Ishikawa (cell line): ENCODE data around the gene CAMK1D.

Experiments used
- CEBPB ChIP-seq: IDR thresholded peaks from 2 replicates; pipeline ENCODE4 v1.6.1; 2012
- EP300 ChIP-seq: IDR thresholded peaks from 2 replicates; pipeline ENCODE4 v1.6.1; 2012; ENCODE audit warnings: borderline replicate concordance
- NFIC ChIP-seq: IDR thresholded peaks from 2 replicates; pipeline ENCODE4 v1.6.1; 2012
- RAD21 ChIP-seq: IDR thresholded peaks from 2 replicates; pipeline ENCODE4 v1.6.1; 2012; ENCODE audit warnings: low read depth
- TCF12 ChIP-seq: IDR thresholded peaks from 2 replicates; pipeline ENCODE4 v1.6.1; 2012; ENCODE audit warnings: low read depth
- TF ChIP-seq, protein P1 (sequence below): IDR thresholded peaks from 2 replicates; pipeline ENCODE4 v1.6.1; 2012

DNA sequence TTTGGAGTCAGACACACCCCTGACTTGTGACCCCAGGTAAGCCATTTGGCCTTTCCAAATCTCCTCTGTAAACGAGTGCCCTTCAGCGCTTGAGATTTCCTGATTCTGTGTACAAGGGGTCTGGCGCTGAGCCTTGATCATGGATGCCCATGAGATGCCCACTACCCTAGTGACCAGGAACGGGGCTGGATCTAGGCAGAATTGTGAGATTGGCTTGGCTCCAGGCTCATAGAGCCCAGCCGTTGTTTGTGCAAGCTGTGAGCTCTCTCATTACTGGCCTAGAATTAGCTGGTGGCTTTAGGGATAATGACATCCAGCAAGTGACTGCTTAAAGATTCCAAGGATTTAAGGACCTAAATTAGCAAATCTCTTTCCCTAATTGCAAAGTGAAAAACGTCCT lies 84.9 kb downstream of the CAMK1D start:
- TF ChIP-seq CEBPB (no peak), RAD21 (no peak), TCF12 (no peak), NFIC (no peak), EP300 (no peak)
- TF ChIP-seq, protein P1, sequence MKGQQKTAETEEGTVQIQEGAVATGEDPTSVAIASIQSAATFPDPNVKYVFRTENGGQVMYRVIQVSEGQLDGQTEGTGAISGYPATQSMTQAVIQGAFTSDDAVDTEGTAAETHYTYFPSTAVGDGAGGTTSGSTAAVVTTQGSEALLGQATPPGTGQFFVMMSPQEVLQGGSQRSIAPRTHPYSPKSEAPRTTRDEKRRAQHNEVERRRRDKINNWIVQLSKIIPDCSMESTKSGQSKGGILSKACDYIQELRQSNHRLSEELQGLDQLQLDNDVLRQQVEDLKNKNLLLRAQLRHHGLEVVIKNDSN = no peak
